Ovary (tissue), 10 donors: Measurements from ENCODE around the gene PSTPIP2. TPM values are rescaled to one million over a fixed set of nuclear protein-coding genes. Genes with fewer than 3 reads are reported as not detected.

ENCODE experiments used
- DNase-seq, 5 donors: peaks; one replicate each; pipeline ENCODE4 v3.0.0-alpha.2; 2019 to 2020
- H3K27ac ChIP-seq, 2 donors: fragments of 200-600 bp; one replicate each; pipeline versions ENCODE4 v1.5.1 to v1.8.0; 2019 to 2022
- H3K27me3 ChIP-seq: fragments of 200-600 bp; one replicate; pipeline ENCODE4 v1.8.0; 2022
- H3K36me3 ChIP-seq: fragments of 200-600 bp; sonication (generic); one replicate; pipeline ENCODE4 v1.5.1; 2019
- H3K4me1 ChIP-seq: one replicate; pipeline ENCODE4 v1.8.1; 2013; ENCODE audit warnings: mild to moderate bottlenecking, moderate library complexity; ENCODE audit not compliant: insufficient read depth
- H3K4me3 ChIP-seq: fragments of 200-600 bp; sonication (generic); one replicate; pipeline ENCODE4 v1.5.1; 2017
- H3K9me3 ChIP-seq, 2 donors: fragments of 200-600 bp in 1 of 2; sonication (generic) in 1 of 2; one replicate each; pipeline versions ENCODE4 v1.5.1 to v1.8.1; 2013 to 2019; ENCODE audit warnings: mild to moderate bottlenecking in 1 of 2, moderate library complexity in 1 of 2
- EP300 ChIP-seq: sonication (generic); formaldehyde crosslinking; IDR thresholded peaks from one replicate; pipeline ENCODE4 v1.6.1; 2017; ENCODE audit warnings: antibody characterized with exemption
- POLR2A ChIP-seq: fragments of 450-650 bp; IDR thresholded peaks from one replicate; pipeline ENCODE4 v1.6.1; 2017; ENCODE audit warnings: antibody characterized with exemption, mild to moderate bottlenecking, moderate library complexity
- WGBS, 3 donors: extraction: QIAGEN DNeasy Blood & Tissue Kit in 1 of 3; methylation state at CpG; one replicate each; pipeline versions ENCODE4 v1.1.5 to v1.1.7; 2013 to 2017; 5-methylcytosine and 5-hydroxymethylcytosine counted together
- intact Hi-C, 4 donors: fragments of 100-400 bp; cut with DNase I; formaldehyde crosslinking; loops; one replicate each; pipeline versions ENCODE4 v1.11.0 to v1.15.1; 2022 to 2023
- long read RNA-seq, 3 donors: library from polyadenylated mRNA in 2 of 3; unstranded in 2 of 3; transcript quantifications; one replicate each; pipeline ENCODE4 v2.0.0 and lab custom pipeline, GENCODE V29; 2021 to 2026
- polyA plus RNA-seq, 2 donors: library from polyadenylated mRNA; stranded (reverse); fragments of 200-250 nt in 1 of 2; fragments of 350-450 nt in 1 of 2; fragmentation: Illumina TruSeq in 1 of 2; extraction: RNeasy Lipid Tissue Mini Kit (QIAGEN cat#74804) in 1 of 2; gene quantifications; one replicate each; pipeline ENCODE4 v1.2.3, GENCODE V29; 2013 to 2014
- total RNA-seq, 7 donors: library from RNA; depleted of rRNA in 2 of 7; stranded (reverse); fragments of >200 nt in 2 of 7; fragmentation: NEBNext Ultra II Directional in 3 of 7; extraction: Animal tissue kit (Norgen Biotek cat#: 25700) in 3 of 7; gene quantifications; one replicate each; pipeline versions ENCODE4 v1.1.0 to v1.2.4, GENCODE V29; 2016 to 2023
- TF ChIP-seq, protein P1 (sequence below), 3 donors: fragments of 450-650 bp in 2 of 3; fragments of 200-600 bp in 1 of 3; IDR thresholded peaks; one replicate each; pipeline versions ENCODE4 v1.5.1 to v1.8.0; 2016 to 2022; ENCODE audit warnings: antibody characterized with exemption in 3 of 3, mild to moderate bottlenecking in 1 of 3
- donor health status: DM: no; HTN: no; CAD: no; lungs with moderate emphysema.
- donor health status: DM: no; HTN: no; CAD: no.
- donor health status: Bipolar disorder and iron deficiency.
- donor health status: DM: yes; HTN: yes; CAD: no.
- donor health status: DM: no; HTN: no; CAD: no.
- donor health status: DM: yes; HTN: yes; CAD: no.

PSTPIP2 gene, protein sequence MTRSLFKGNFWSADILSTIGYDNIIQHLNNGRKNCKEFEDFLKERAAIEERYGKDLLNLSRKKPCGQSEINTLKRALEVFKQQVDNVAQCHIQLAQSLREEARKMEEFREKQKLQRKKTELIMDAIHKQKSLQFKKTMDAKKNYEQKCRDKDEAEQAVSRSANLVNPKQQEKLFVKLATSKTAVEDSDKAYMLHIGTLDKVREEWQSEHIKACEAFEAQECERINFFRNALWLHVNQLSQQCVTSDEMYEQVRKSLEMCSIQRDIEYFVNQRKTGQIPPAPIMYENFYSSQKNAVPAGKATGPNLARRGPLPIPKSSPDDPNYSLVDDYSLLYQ
- total RNA-seq (1 to 10 TPM; 4.0 to 7.2 (median 5.3) TPM), polyA plus RNA-seq (10 to 100 TPM in 1 of 2 donors, 1 to 10 TPM in 1; 3.0 to 22.3 TPM)
- long read RNA-seq, donor 1, transcript PSTPIP2-201 (15 exons, 3,000 nt) = major isoform, 6 of 12 reads
- long read RNA-seq, donor 1, partial matches to known transcripts = 1 of 12 reads
- long read RNA-seq, donor 1, other reads (novel, unspliced or antisense) = 5 of 12 reads
- long read RNA-seq, donor 2, partial matches to known transcripts = 0 of 2 reads
- long read RNA-seq, donor 2, other reads (novel, unspliced or antisense) = 0 of 2 reads
- long read RNA-seq, donor 3, transcript PSTPIP2-201 (15 exons, 3,000 nt) = major isoform, 9 of 11 reads
- long read RNA-seq, donor 3, partial matches to known transcripts = 0 of 11 reads
- long read RNA-seq, donor 3, other reads (novel, unspliced or antisense) = 2 of 11 reads

DNA sequence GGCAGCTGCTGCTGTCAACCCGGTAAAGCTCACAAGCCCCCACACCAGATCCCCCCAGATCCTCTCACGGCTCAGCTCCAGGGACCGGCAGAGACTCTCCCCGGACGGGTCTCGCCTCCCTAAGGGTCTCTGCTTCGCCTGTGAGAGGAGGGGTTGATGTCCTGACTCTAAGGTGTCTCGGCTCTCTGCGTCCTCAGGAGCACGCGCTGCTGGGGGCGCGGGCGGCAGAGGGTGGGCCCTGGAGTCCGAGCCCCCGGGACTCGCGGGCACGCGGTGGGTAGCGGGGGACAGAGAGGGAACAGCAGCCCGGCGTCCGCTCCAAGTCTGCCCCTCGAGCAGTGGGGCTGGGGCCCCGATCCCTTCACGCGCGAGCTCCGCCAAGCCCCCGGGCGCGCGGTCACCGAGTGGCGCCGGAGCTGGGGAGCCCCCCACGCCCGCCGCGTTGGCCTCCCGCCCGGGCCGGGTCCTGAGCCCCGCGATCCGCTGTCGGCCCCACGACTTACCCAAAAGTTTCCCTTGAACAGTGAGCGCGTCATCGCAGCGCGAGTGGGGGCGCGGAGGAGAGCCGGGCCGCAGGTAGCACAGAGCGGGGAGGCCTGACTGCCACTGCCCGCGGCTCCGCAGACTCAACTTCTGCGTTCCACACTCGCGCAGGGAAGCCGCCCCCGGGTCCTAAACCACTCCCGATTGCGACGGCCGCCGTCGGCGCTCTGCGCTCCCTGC lies at the start of gene PSTPIP2:
Gene PSTPIP2 (minus strand): TSS at position 608 of the 723 bp plus-strand sequence. CDS start 72 bp downstream, at position 536.
- Histone ChIP-seq H3K4me3 (peak within 1 kb of the TSS; percentile 84), H3K4me1 (peaks cover 9% of the 10 kb centered on the region), H3K36me3 (no peaks in the 10 kb centered on the region), H3K9me3 (no peaks in the 10 kb centered on the region), H3K27me3 (no peaks in the 10 kb centered on the region), H3K27ac (peak within 1 kb of the TSS in 1 of 2 donors; percentile 22)
- WGBS, 3 donors = 0 to 1% (median 0%) methylated on average over 39 to 75 of the region's 75 CpGs
- intact Hi-C loops = loop anchor here in 2 of 4 donors (10.0 kb wide), 2 partner anchors 107 to 407 kb away; partner anchors contain the start of gene EPG5 (in 1 of the 2)
- peak; percentile 49 to 75 (median 69) for DNase-seq
- TF ChIP-seq, protein P1, sequence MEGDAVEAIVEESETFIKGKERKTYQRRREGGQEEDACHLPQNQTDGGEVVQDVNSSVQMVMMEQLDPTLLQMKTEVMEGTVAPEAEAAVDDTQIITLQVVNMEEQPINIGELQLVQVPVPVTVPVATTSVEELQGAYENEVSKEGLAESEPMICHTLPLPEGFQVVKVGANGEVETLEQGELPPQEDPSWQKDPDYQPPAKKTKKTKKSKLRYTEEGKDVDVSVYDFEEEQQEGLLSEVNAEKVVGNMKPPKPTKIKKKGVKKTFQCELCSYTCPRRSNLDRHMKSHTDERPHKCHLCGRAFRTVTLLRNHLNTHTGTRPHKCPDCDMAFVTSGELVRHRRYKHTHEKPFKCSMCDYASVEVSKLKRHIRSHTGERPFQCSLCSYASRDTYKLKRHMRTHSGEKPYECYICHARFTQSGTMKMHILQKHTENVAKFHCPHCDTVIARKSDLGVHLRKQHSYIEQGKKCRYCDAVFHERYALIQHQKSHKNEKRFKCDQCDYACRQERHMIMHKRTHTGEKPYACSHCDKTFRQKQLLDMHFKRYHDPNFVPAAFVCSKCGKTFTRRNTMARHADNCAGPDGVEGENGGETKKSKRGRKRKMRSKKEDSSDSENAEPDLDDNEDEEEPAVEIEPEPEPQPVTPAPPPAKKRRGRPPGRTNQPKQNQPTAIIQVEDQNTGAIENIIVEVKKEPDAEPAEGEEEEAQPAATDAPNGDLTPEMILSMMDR (IDR thresholded peaks at IDR 0.05) = no peak
- no peak for TF ChIP-seq EP300
- TF ChIP-seq POLR2A = no peak

DNA sequence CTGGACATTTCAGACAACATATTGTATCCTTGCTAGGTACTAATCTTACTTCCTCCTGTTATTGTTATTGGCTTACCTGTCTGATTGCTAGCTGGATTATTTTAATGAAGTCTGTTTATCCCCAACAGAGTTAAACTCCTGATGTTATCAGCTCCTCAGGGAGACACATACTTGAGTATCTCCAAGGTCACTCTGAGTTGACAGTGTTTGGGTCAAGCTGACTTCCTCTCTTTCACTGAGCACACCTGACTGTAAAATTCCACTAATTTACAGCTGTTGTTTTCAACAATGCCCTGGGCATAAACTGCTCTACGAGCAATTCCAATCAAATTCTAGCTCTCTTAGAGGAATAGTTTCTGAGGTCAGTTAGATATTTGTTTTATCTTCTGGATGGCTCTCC lies 41.7 kb upstream of the PSTPIP2 start:
- no peaks in the 10 kb centered on the region for H3K36me3 ChIP-seq
- TF ChIP-seq EP300 (no peak), POLR2A (no peak)
- TF ChIP-seq, protein P1 (IDR thresholded peaks at IDR 0.05) = no peak
- H3K27ac ChIP-seq = no peak overlapping the region
- no peaks in the 10 kb centered on the region for H3K27me3 ChIP-seq
- intact Hi-C loops = no loop called here
- 47 to 79% (median 69%) methylated on average over 1 of the region's 1 CpG for WGBS, 3 donors
- H3K4me1 ChIP-seq = no peaks in the 10 kb centered on the region
- no peak for DNase-seq
- no peak overlapping the region for H3K4me3 ChIP-seq
- H3K9me3 ChIP-seq = no peaks in the 10 kb centered on the region

DNA sequence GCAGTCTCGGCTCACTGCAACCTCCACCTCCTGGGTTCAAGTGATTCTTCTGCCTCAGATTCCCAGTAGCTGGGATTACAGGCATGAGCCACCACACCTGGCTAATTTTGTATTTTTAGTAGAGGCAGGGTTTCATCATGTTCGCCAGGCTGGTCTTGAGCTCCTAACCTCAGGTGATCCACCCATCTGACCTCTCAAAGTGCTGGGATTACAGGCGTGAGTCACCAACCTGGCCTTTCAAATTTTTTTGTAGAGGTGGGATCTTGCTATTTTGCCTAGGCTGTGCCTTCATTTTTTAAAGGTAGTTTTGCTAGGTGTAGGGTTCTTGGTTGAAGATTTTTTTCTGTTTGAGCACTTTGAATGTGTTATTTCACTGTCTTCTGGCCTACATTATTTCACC lies 38.3 kb upstream of the PSTPIP2 start:
- H3K4me3 ChIP-seq = no peak overlapping the region
- no peaks in the 10 kb centered on the region for H3K27me3 ChIP-seq
- intact Hi-C loops = no loop called here
- H3K4me1 ChIP-seq = no peaks in the 10 kb centered on the region
- H3K36me3 ChIP-seq = no peaks in the 10 kb centered on the region
- WGBS, 3 donors = 97 to 100% (median 97%) methylated on average over 3 of the region's 3 CpGs
- no peak overlapping the region for H3K27ac ChIP-seq
- no peaks in the 10 kb centered on the region for H3K9me3 ChIP-seq
- no peak for DNase-seq
- TF ChIP-seq, protein P1 (IDR thresholded peaks at IDR 0.05) = no peak
- TF ChIP-seq EP300 (no peak), POLR2A (no peak)

DNA sequence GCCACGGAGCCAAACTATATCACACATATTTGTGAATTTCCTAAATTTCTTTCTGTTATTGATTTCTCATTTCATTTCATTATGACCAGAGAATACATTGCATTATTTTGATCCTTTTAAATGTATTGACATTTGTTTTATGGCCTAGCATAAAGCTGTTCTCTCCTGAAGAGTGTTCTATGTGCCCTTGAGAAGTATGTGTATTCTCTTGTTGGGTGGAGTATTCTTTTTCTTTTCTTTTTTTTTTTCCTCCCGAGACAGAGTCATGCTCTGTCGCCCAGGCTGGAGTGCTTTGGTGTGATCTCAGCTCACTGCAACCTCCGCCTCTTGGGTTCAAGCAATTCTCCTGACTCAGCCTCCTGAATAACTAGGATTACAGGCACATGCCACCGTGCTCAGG lies 37.3 kb upstream of the PSTPIP2 start:
- intact Hi-C loops = no loop called here
- Histone ChIP-seq H3K36me3 (no peaks in the 10 kb centered on the region), H3K27me3 (no peaks in the 10 kb centered on the region), H3K4me1 (no peaks in the 10 kb centered on the region), H3K9me3 (no peaks in the 10 kb centered on the region), H3K27ac (no peak overlapping the region), H3K4me3 (no peak overlapping the region)
- DNase-seq = no peak
- TF ChIP-seq EP300 (no peak), POLR2A (no peak)
- TF ChIP-seq, protein P1 (IDR thresholded peaks at IDR 0.05) = no peak
- 94 to 95% (median 95%) methylated on average over 5 of the region's 5 CpGs for WGBS, 3 donors
